ENCODE data around the gene EYA4. TPM values are rescaled to one million over a fixed set of nuclear protein-coding genes. Genes with fewer than 3 reads are reported as not detected.

EYA4 gene
- polyA plus RNA-seq (2013, experiment 1 of 2) = 0.04 TPM
- 0.01 TPM for polyA plus RNA-seq (2013, experiment 2 of 2)

GRCh38 chr6:133241086-133241900 lies at the start of gene EYA4:
Gene EYA4, plus strand, starts transcription at chr6:133241357. Its CDS starts 33,424 bp downstream, at chr6:133274781.
- Histone ChIP-seq H3K4me2 (ENCODE audit: low read length) (peak within 1 kb of the TSS; percentile 81), H2BK120ac (ENCODE audit: low read depth, low read length) (no peak within 1 kb of the TSS), H4K8ac (ENCODE audit: low read depth, low read length) (no peak within 1 kb of the TSS), H4K5ac (ENCODE audit: low read length) (no peak within 1 kb of the TSS), H3K56ac (ENCODE audit: low read length) (peak within 1 kb of the TSS; percentile 66), H3K27ac (ENCODE audit: low read depth, low read length) (no peak within 1 kb of the TSS), H2AK5ac (ENCODE audit: low read length) (no peak within 1 kb of the TSS), H3K9ac (ENCODE audit: low read length) (peak within 1 kb of the TSS; percentile 22), H3K4me1 (ENCODE audit: control insufficient read depth, low read depth, low read length) (no peaks in the 10 kb centered on the region), H2BK5ac (ENCODE audit: low read length) (no peak within 1 kb of the TSS), H3K27me3 (ENCODE audit: insufficient read depth, low read length, poor library complexity) (peaks cover 26% of the 10 kb centered on the region), H3K79me2 (ENCODE audit: control insufficient read depth, insufficient read depth, low read length) (no peaks in the 10 kb centered on the region), H3K4ac (ENCODE audit: low read depth, low read length) (no peak within 1 kb of the TSS), H2BK15ac (replicated peaks; ENCODE audit: low read depth) (no peak within 1 kb of the TSS), H3K79me1 (ENCODE audit: low read length) (no peaks in the 10 kb centered on the region), H3K18ac (ENCODE audit: low read length) (peak within 1 kb of the TSS; percentile 15), H3K36me3 (ENCODE audit: control insufficient read depth, insufficient read depth, low read length) (no peaks in the 10 kb centered on the region), H3K23ac (ENCODE audit: low read length) (no peak within 1 kb of the TSS), H3K4me3 (ENCODE audit: low read length) (peak within 1 kb of the TSS; percentile 49)
- DNase-seq = peak; percentile 45
- no CpG with 5 or more reads among the region's 84 CpGs for WGBS (ENCODE audit: extremely low coverage, insufficient coverage, low lambda C conversion rate)

- no peak overlapping the region for H3K9ac ChIP-seq (ENCODE audit: low read length)
- no peak overlapping the region for H3K4me3 ChIP-seq (ENCODE audit: low read length)
- H3K36me3 ChIP-seq (ENCODE audit: control insufficient read depth, insufficient read depth, low read length) = no peaks in the 10 kb centered on the region
- H2BK15ac ChIP-seq (replicated peaks; ENCODE audit: low read depth) = no peak overlapping the region
- no peak overlapping the region for H3K27ac ChIP-seq (ENCODE audit: low read depth, low read length)
- no peaks in the 10 kb centered on the region for H3K4me1 ChIP-seq (ENCODE audit: control insufficient read depth, low read depth, low read length)
- no peaks in the 10 kb centered on the region for H3K27me3 ChIP-seq (ENCODE audit: insufficient read depth, low read length, poor library complexity)
- H2AK5ac ChIP-seq (ENCODE audit: low read length) = no peak overlapping the region
- no peak overlapping the region for H3K4ac ChIP-seq (ENCODE audit: low read depth, low read length)
- no peak overlapping the region for H4K5ac ChIP-seq (ENCODE audit: low read length)
- WGBS (ENCODE audit: extremely low coverage, insufficient coverage, low lambda C conversion rate) = no CpG with 5 or more reads among the region's 1 CpG
- no peak overlapping the region for H3K4me2 ChIP-seq (ENCODE audit: low read length)
- H2BK120ac ChIP-seq (ENCODE audit: low read depth, low read length) = no peak overlapping the region
- no peaks in the 10 kb centered on the region for H3K79me2 ChIP-seq (ENCODE audit: control insufficient read depth, insufficient read depth, low read length)
- DNase-seq = no peak
- no peak overlapping the region for H3K56ac ChIP-seq (ENCODE audit: low read length)
- no peaks in the 10 kb centered on the region for H3K79me1 ChIP-seq (ENCODE audit: low read length)
- H3K18ac ChIP-seq (ENCODE audit: low read length) = no peak overlapping the region
- H3K23ac ChIP-seq (ENCODE audit: low read length) = no peak overlapping the region
- H4K8ac ChIP-seq (ENCODE audit: low read depth, low read length) = no peak overlapping the region
- no peak overlapping the region for H2BK5ac ChIP-seq (ENCODE audit: low read length)
Observed at GRCh38 chr6:133193396-133193795, 47.8 kb upstream of the EYA4 start.

- no CpG with 5 or more reads among the region's 2 CpGs for WGBS (ENCODE audit: extremely low coverage, insufficient coverage, low lambda C conversion rate)
- H3K36me3 ChIP-seq (ENCODE audit: control insufficient read depth, insufficient read depth, low read length) = no peaks in the 10 kb centered on the region
- H3K27me3 ChIP-seq (ENCODE audit: insufficient read depth, low read length, poor library complexity) = no peaks in the 10 kb centered on the region
- no peak for DNase-seq
- no peak overlapping the region for H3K23ac ChIP-seq (ENCODE audit: low read length)
- no peak overlapping the region for H2BK15ac ChIP-seq (replicated peaks; ENCODE audit: low read depth)
- no peak overlapping the region for H2AK5ac ChIP-seq (ENCODE audit: low read length)
- no peak overlapping the region for H3K4ac ChIP-seq (ENCODE audit: low read depth, low read length)
- H3K9ac ChIP-seq (ENCODE audit: low read length) = no peak overlapping the region
- H2BK5ac ChIP-seq (ENCODE audit: low read length) = no peak overlapping the region
- no peaks in the 10 kb centered on the region for H3K4me1 ChIP-seq (ENCODE audit: control insufficient read depth, low read depth, low read length)
- H3K79me1 ChIP-seq (ENCODE audit: low read length) = no peaks in the 10 kb centered on the region
- H3K56ac ChIP-seq (ENCODE audit: low read length) = no peak overlapping the region
- no peak overlapping the region for H3K18ac ChIP-seq (ENCODE audit: low read length)
- H2BK120ac ChIP-seq (ENCODE audit: low read depth, low read length) = no peak overlapping the region
- no peak overlapping the region for H3K4me3 ChIP-seq (ENCODE audit: low read length)
- no peak overlapping the region for H3K27ac ChIP-seq (ENCODE audit: low read depth, low read length)
- H4K5ac ChIP-seq (ENCODE audit: low read length) = no peak overlapping the region
- no peak overlapping the region for H3K4me2 ChIP-seq (ENCODE audit: low read length)
- no peaks in the 10 kb centered on the region for H3K79me2 ChIP-seq (ENCODE audit: control insufficient read depth, insufficient read depth, low read length)
- H4K8ac ChIP-seq (ENCODE audit: low read depth, low read length) = no peak overlapping the region
Observed at GRCh38 chr6:133198725-133199124, 42.4 kb upstream of the EYA4 start.

GRCh38 chr6:133201231-133201630 lies 39.9 kb upstream of the EYA4 start:
- WGBS (ENCODE audit: extremely low coverage, insufficient coverage, low lambda C conversion rate) = no CpG with 5 or more reads among the region's 4 CpGs
- Histone ChIP-seq H2BK120ac (ENCODE audit: low read depth, low read length) (no peak overlapping the region), H3K27ac (ENCODE audit: low read depth, low read length) (no peak overlapping the region), H2AK5ac (ENCODE audit: low read length) (no peak overlapping the region), H3K4me3 (ENCODE audit: low read length) (no peak overlapping the region), H4K8ac (ENCODE audit: low read depth, low read length) (no peak overlapping the region), H3K23ac (ENCODE audit: low read length) (no peak overlapping the region), H3K4me1 (ENCODE audit: control insufficient read depth, low read depth, low read length) (no peaks in the 10 kb centered on the region), H4K5ac (ENCODE audit: low read length) (no peak overlapping the region), H3K4ac (ENCODE audit: low read depth, low read length) (no peak overlapping the region), H3K4me2 (ENCODE audit: low read length) (no peak overlapping the region), H2BK5ac (ENCODE audit: low read length) (no peak overlapping the region), H3K36me3 (ENCODE audit: control insufficient read depth, insufficient read depth, low read length) (no peaks in the 10 kb centered on the region), H3K56ac (ENCODE audit: low read length) (no peak overlapping the region), H3K79me1 (ENCODE audit: low read length) (no peaks in the 10 kb centered on the region), H3K18ac (ENCODE audit: low read length) (no peak overlapping the region), H3K9ac (ENCODE audit: low read length) (no peak overlapping the region), H3K79me2 (ENCODE audit: control insufficient read depth, insufficient read depth, low read length) (no peaks in the 10 kb centered on the region), H2BK15ac (replicated peaks; ENCODE audit: low read depth) (no peak overlapping the region), H3K27me3 (ENCODE audit: insufficient read depth, low read length, poor library complexity) (no peaks in the 10 kb centered on the region)
- no peak for DNase-seq

GRCh38 chr6:133202610-133203343 lies 38.4 kb upstream of the EYA4 start:
- Histone ChIP-seq H3K4ac (ENCODE audit: low read depth, low read length) (no peak overlapping the region), H3K79me2 (ENCODE audit: control insufficient read depth, insufficient read depth, low read length) (no peaks in the 10 kb centered on the region), H2BK120ac (ENCODE audit: low read depth, low read length) (no peak overlapping the region), H3K36me3 (ENCODE audit: control insufficient read depth, insufficient read depth, low read length) (no peaks in the 10 kb centered on the region), H3K56ac (ENCODE audit: low read length) (no peak overlapping the region), H3K18ac (ENCODE audit: low read length) (no peak overlapping the region), H3K4me3 (ENCODE audit: low read length) (no peak overlapping the region), H2AK5ac (ENCODE audit: low read length) (no peak overlapping the region), H3K79me1 (ENCODE audit: low read length) (no peaks in the 10 kb centered on the region), H3K9ac (ENCODE audit: low read length) (no peak overlapping the region), H2BK15ac (replicated peaks; ENCODE audit: low read depth) (no peak overlapping the region), H4K5ac (ENCODE audit: low read length) (no peak overlapping the region), H3K4me1 (ENCODE audit: control insufficient read depth, low read depth, low read length) (no peaks in the 10 kb centered on the region), H3K27ac (ENCODE audit: low read depth, low read length) (no peak overlapping the region), H3K23ac (ENCODE audit: low read length) (no peak overlapping the region), H3K4me2 (ENCODE audit: low read length) (no peak overlapping the region), H3K27me3 (ENCODE audit: insufficient read depth, low read length, poor library complexity) (no peaks in the 10 kb centered on the region), H4K8ac (ENCODE audit: low read depth, low read length) (no peak overlapping the region), H2BK5ac (ENCODE audit: low read length) (no peak overlapping the region)
- WGBS (ENCODE audit: extremely low coverage, insufficient coverage, low lambda C conversion rate) = no CpG with 5 or more reads among the region's 4 CpGs
- DNase-seq = no peak
